H1 (cell line): ENCODE measurements around the gene SCN4A. TPM values are rescaled to one million over a fixed set of nuclear protein-coding genes. Genes with fewer than 3 reads are reported as not detected.

ENCODE experiments used
- CTCF ChIA-PET: fragments of 300-600 bp; sonication (Branson Sonifier 250); formaldehyde crosslinking; loops from one replicate; lab custom pipeline; 2021; ENCODE audit not compliant: partially characterized antibody; lab: Charles Lee
- POLR2A ChIA-PET: fragments of 300-600 bp; sonication (Branson Sonifier 250); formaldehyde crosslinking; loops from one replicate; lab custom pipeline; 2021; ENCODE audit warnings: inconsistent platforms; ENCODE audit not compliant: partially characterized antibody; lab: Charles Lee
- DNase-seq, 2 experiments: peaks; one replicate each; pipeline versions ENCODE4 v3.0.0 to v3.0.0-alpha.2; 2010 to 2022; ENCODE audit warnings: low spot score in 2 of 2, low read depth in 1 of 2, mixed read lengths in 1 of 2
- FAIRE-seq: peaks from 2 replicates; lab custom pipeline; 2011; peaks lifted over from hg19 to GRCh38; lab: Jason Lieb, UNC
- H2AFZ ChIP-seq: 2 replicates; pipeline ENCODE4 v1.8.1; 2012; ENCODE audit warnings: low read length, inconsistent platforms
- H2AK5ac ChIP-seq: 2 replicates; pipeline ENCODE4 v1.6.1; 2013; ENCODE audit warnings: low read depth, low read length
- H2BK120ac ChIP-seq: replicated peaks from 2 replicates; pipeline ENCODE3; 2013; ENCODE audit warnings: low read depth, low read length, inconsistent platforms
- H2BK12ac ChIP-seq: 2 replicates; pipeline ENCODE4 v1.6.1; 2013; ENCODE audit warnings: low read depth, low read length
- H2BK15ac ChIP-seq: 2 replicates; pipeline ENCODE4 v1.6.1; 2013; ENCODE audit warnings: low read length
- H2BK20ac ChIP-seq: 2 replicates; pipeline ENCODE4 v1.6.1; 2013; ENCODE audit warnings: low read length
- H2BK5ac ChIP-seq: 2 replicates; pipeline ENCODE4 v1.6.1; 2013; ENCODE audit warnings: low read depth, low read length
- H3K14ac ChIP-seq: 2 replicates; pipeline ENCODE4 v1.6.1; 2013; ENCODE audit warnings: inconsistent platforms; ENCODE audit not compliant: insufficient read length
- H3K18ac ChIP-seq: 2 replicates; pipeline ENCODE4 v1.6.1; 2013; ENCODE audit warnings: low read length; ENCODE audit errors: extremely low read depth
- H3K23ac ChIP-seq: 2 replicates; pipeline ENCODE4 v1.6.1; 2013; ENCODE audit warnings: inconsistent platforms; ENCODE audit not compliant: insufficient read length
- H3K23me2 ChIP-seq: 2 replicates; pipeline ENCODE4 v1.6.1; 2013; ENCODE audit warnings: low read depth, low read length
- H3K27ac ChIP-seq: 2 replicates; pipeline ENCODE4 v1.6.1; 2011; ENCODE audit warnings: low read depth, low read length, inconsistent platforms
- H3K27me3 ChIP-seq, 4 experiments: replicated peaks in 1 of 4; 1 replicate in 1 of 4; 2 replicates in 3 of 4; pipeline versions ENCODE4 v1.6.1 to v1.8.1; 2011 to 2013; ENCODE audit warnings: low read length in 3 of 4, mild to moderate bottlenecking in 3 of 4, inconsistent platforms in 2 of 4, mixed read lengths in 2 of 4, moderate library complexity in 1 of 4; ENCODE audit not compliant: control insufficient read depth in 3 of 4, insufficient read depth in 3 of 4; ENCODE audit errors: extremely low read depth in 1 of 4
- H3K36me3 ChIP-seq, 4 experiments: 2 replicates each; pipeline versions ENCODE4 v1.6.1 to v1.8.1; 2011 to 2013; ENCODE audit warnings: mild to moderate bottlenecking in 4 of 4, low read length in 3 of 4, moderate library complexity in 2 of 4, control low read depth in 1 of 4, inconsistent platforms in 1 of 4; ENCODE audit not compliant: insufficient read depth in 4 of 4, control insufficient read depth in 2 of 4
- H3K4ac ChIP-seq: replicated peaks from 2 replicates; pipeline ENCODE3; 2013; ENCODE audit warnings: low read length, low read depth, mixed read lengths, inconsistent platforms; ENCODE audit not compliant: insufficient read length
- H3K4me1 ChIP-seq, 4 experiments: replicated peaks in 1 of 4; 1 replicate in 1 of 4; 2 replicates in 3 of 4; pipeline versions ENCODE4 v1.6.1 to v1.8.1; 2011 to 2013; ENCODE audit warnings: low read length in 3 of 4, inconsistent platforms in 2 of 4, mixed read lengths in 1 of 4; ENCODE audit not compliant: insufficient read depth in 4 of 4, control insufficient read depth in 3 of 4
- H3K4me2 ChIP-seq, 2 experiments: 2 replicates each; pipeline versions ENCODE4 v1.6.1 to v1.8.1; 2011 to 2013; ENCODE audit warnings: low read depth in 2 of 2, low read length in 2 of 2, control low read depth in 1 of 2, inconsistent platforms in 1 of 2, mild to moderate bottlenecking in 1 of 2; ENCODE audit not compliant: insufficient read depth in 1 of 2
- H3K4me3 ChIP-seq, 4 experiments: fragments of 200-600, 300-600 bp in 1 of 4; sonication (generic), shearing (Covaris generic), sonication (Bioruptor Twin) in 1 of 4; 2 replicates each; pipeline versions ENCODE4 v1.5.1 to v1.8.1; 2011 to 2016; ENCODE audit warnings: low read length in 4 of 4, low read depth in 3 of 4, control low read depth in 2 of 4, inconsistent platforms in 2 of 4, mild to moderate bottlenecking in 2 of 4, mixed read lengths in 1 of 4, moderate library complexity in 1 of 4; ENCODE audit not compliant: insufficient read depth in 2 of 4; ENCODE audit errors: extremely low read depth in 1 of 4
- H3K56ac ChIP-seq: replicated peaks from 2 replicates; pipeline ENCODE3; 2013; ENCODE audit warnings: low read depth, mild to moderate bottlenecking, mixed read lengths, low read length, inconsistent platforms; ENCODE audit not compliant: insufficient read length
- H3K79me1 ChIP-seq: 2 replicates; pipeline ENCODE4 v1.6.1; 2013; ENCODE audit warnings: low read depth, low read length, control low read depth
- H3K79me2 ChIP-seq, 2 experiments: 2 replicates each; pipeline versions ENCODE4 v1.6.1 to v1.8.1; 2012 to 2013; ENCODE audit warnings: low read length in 2 of 2, mild to moderate bottlenecking in 2 of 2, inconsistent platforms in 1 of 2; ENCODE audit not compliant: insufficient read depth in 2 of 2, control insufficient read depth in 1 of 2
- H3K9ac ChIP-seq, 4 experiments: replicated peaks in 1 of 4; 1 replicate in 1 of 4; 2 replicates in 3 of 4; pipeline versions ENCODE4 v1.6.1 to v1.8.1; 2011 to 2013; ENCODE audit warnings: low read depth in 3 of 4, low read length in 3 of 4, control low read depth in 2 of 4, mild to moderate bottlenecking in 2 of 4, moderate library complexity in 2 of 4, inconsistent platforms in 1 of 4; ENCODE audit errors: extremely low read depth in 1 of 4
- H3K9me3 ChIP-seq, 2 experiments: 2 replicates each; pipeline versions ENCODE4 v1.6.1 to v1.8.1; 2012 to 2013; ENCODE audit warnings: mild to moderate bottlenecking in 2 of 2, moderate library complexity in 2 of 2, control low read depth in 1 of 2, inconsistent platforms in 1 of 2, low read depth in 1 of 2, low read length in 1 of 2, mixed read lengths in 1 of 2; ENCODE audit not compliant: insufficient read depth in 2 of 2
- H4K20me1 ChIP-seq, 2 experiments: replicated peaks in 1 of 2; 2 replicates each; pipeline versions ENCODE3 to v1.8.1; 2011 to 2013; ENCODE audit warnings: inconsistent platforms in 2 of 2, low read length in 2 of 2, mild to moderate bottlenecking in 1 of 2; ENCODE audit not compliant: insufficient read depth in 2 of 2, control insufficient read depth in 1 of 2
- H4K5ac ChIP-seq: 2 replicates; pipeline ENCODE4 v1.6.1; 2013; ENCODE audit warnings: low read length, low read depth, mixed read lengths, inconsistent platforms; ENCODE audit not compliant: insufficient read length
- H4K8ac ChIP-seq: 2 replicates; pipeline ENCODE4 v1.8.0; 2013; ENCODE audit warnings: mild to moderate bottlenecking, moderate library complexity, low read length, inconsistent platforms; ENCODE audit not compliant: insufficient read depth; ENCODE audit errors: extremely low read depth
- H4K91ac ChIP-seq: replicated peaks from 2 replicates; pipeline ENCODE3; 2013; ENCODE audit warnings: low read length, mixed read lengths, inconsistent platforms; ENCODE audit not compliant: insufficient read length
- YY1 ChIP-seq: IDR thresholded peaks from 2 replicates; pipeline ENCODE4 v1.6.1; 2011; ENCODE audit warnings: low read depth, mild to moderate bottlenecking, low read length
- WGBS, 2 experiments: shearing (Covaris generic) in 1 of 2; methylation state at CpG; one replicate each; pipeline versions ENCODE4 v1.1.6 to v1.1.7; 2013 to 2015; ENCODE audit warnings: low lambda C conversion rate in 2 of 2, mixed read lengths in 2 of 2, inconsistent platforms in 1 of 2, low coverage in 1 of 2, missing lambda C conversion rate in 1 of 2; ENCODE audit not compliant: insufficient replicate concordance in 2 of 2, insufficient coverage in 1 of 2, insufficient read length in 1 of 2; ENCODE audit errors: extremely low coverage in 1 of 2, missing lambda C conversion rate in 1 of 2; 5-methylcytosine and 5-hydroxymethylcytosine counted together
- polyA plus RNA-seq, 7 experiments: library from polyadenylated mRNA; depleted of rRNA in 3 of 7; stranded (reverse) in 5 of 7; unstranded in 2 of 7; fragments of >200 nt in 5 of 7; fragments of 200-250 nt in 2 of 7; gene quantifications; 1 replicate in 5 of 7; 2 replicates in 1 of 7; 4 replicates in 1 of 7; pipeline versions ENCODE4 v1.2.1 to v1.2.3, GENCODE V29; 2011 to 2013; ENCODE audit warnings: missing spikeins in 2 of 7, mixed read lengths in 2 of 7
- total RNA-seq: library from RNA; stranded (reverse); fragmentation: NEBNext Ultra II Directional; extraction: Animal tissue kit (Norgen Biotek cat#: 25700); gene quantifications from 2 replicates; pipeline ENCODE4 v1.2.1, GENCODE V29; 2021

The SCN4A gene
- total and polyA plus RNA-seq, 2 of the 8 experiments (the other 6 are each of a cell fraction or from before 2014, with no cell fraction given), result 5.0 to 8.5 TPM

DNA sequence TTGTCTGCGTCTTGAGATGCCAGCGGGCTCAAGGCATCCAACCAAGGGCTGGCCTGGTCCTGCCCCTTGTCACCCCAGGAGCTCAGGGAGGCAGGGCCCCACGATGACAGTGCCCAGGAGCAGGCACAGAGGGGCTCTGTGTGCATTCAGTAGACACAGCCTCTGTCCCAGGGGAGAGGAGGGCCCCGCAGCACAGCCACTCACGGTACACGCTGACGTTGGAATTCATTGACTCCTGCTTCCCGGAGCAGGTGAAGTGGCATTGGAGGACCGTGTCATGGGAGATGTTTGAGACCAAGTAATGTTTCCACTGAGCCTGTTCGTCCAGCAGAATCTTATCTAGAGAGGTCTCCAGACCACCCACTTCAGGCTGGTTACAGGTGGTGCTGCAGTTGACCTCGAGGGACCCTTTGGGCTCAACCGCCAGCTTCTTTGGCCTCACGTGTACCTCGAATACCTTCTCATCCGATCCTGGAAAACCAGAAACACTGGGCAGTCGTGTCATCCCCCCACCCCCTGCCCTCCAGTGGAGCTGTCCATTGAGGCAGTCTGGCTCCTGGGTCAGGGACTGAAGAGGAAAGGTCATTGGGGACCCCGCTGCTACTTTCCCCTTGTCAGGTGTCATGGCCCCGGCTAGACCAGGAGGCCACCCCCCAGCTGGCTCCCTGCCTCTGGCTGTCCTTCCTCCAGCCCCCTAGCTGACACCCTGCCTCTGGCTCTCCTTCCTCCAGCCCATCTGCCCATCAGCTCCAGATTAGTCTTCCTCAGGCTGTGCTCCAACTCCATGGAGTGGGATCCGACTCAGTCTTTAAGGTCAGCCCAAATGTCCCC, 32.4 kb upstream of the SCN4A start:
- H2BK120ac ChIP-seq, result no peak overlapping the region
- H3K23ac ChIP-seq, result no peak overlapping the region
- H3K27ac ChIP-seq, result no peak overlapping the region
- no peak overlapping the region for H2BK20ac ChIP-seq
- no peaks in the 10 kb centered on the region for H3K79me2 ChIP-seq
- H3K4me1 ChIP-seq, result peaks cover 0 to 12% (median 4%) of the 10 kb centered on the region in 4 experiments; a peak in 4 of 7 replicates
- H2BK15ac ChIP-seq, result no peak overlapping the region
- no peak overlapping the region for H3K56ac ChIP-seq
- 89% methylated on average over 18 of the region's 19 CpGs; no CpG with 5 or more reads in 1 of the 2 experiments for WGBS, 2 experiments
- H3K4ac ChIP-seq, result no peak overlapping the region
- H4K91ac ChIP-seq, result no peak overlapping the region
- DNase-seq, result peak in 1 of 2 experiments; percentile 42
- H3K4me2 ChIP-seq, result no peak overlapping the region
- no peak overlapping the region for H4K5ac ChIP-seq
- peaks cover 0 to under 1% (median 0%) of the 10 kb centered on the region in 4 experiments; a peak in 1 of 7 replicates for H3K27me3 ChIP-seq
- H3K23me2 ChIP-seq, result no peaks in the 10 kb centered on the region
- no peak overlapping the region for H2AK5ac ChIP-seq
- no peaks in the 10 kb centered on the region for H3K79me1 ChIP-seq
- H3K18ac ChIP-seq, result no peak overlapping the region
- H3K9ac ChIP-seq, result no peak overlapping the region
- 0 out of 2 replicates have a peak overlapping the region, but pooled peaks have one; percentile 5 for H2BK5ac ChIP-seq
- H3K14ac ChIP-seq, result no peak overlapping the region
- H3K36me3 ChIP-seq, result no peaks in the 10 kb centered on the region
- ChIA-PET POLR2A (interaction anchor here (0.6 to 1.0 kb wide), 4 partner anchors 11 to 71 kb away, joined by 3 read pairs; no protein-coding TSS in a partner anchor), CTCF (interaction anchor here (0.9 to 4.0 kb wide), 11 partner anchors 10 to 101 kb away, joined by 3 to 26 read pairs (median 4); partner anchors contain the start of gene GH1)
- no peak overlapping the region for H2BK12ac ChIP-seq
- H2AFZ ChIP-seq, result no peak overlapping the region
- H3K4me3 ChIP-seq, result no peak overlapping the region
- H4K8ac ChIP-seq, result no peak overlapping the region; the same call in 1 of the 2 replicates
- no peaks in the 10 kb centered on the region for H4K20me1 ChIP-seq
- H3K9me3 ChIP-seq, result no peaks in the 10 kb centered on the region
- no peak for FAIRE-seq
- TF ChIP-seq YY1, result no peak
